ENCODE data around the gene CHST8.

CHST8 gene

DNA sequence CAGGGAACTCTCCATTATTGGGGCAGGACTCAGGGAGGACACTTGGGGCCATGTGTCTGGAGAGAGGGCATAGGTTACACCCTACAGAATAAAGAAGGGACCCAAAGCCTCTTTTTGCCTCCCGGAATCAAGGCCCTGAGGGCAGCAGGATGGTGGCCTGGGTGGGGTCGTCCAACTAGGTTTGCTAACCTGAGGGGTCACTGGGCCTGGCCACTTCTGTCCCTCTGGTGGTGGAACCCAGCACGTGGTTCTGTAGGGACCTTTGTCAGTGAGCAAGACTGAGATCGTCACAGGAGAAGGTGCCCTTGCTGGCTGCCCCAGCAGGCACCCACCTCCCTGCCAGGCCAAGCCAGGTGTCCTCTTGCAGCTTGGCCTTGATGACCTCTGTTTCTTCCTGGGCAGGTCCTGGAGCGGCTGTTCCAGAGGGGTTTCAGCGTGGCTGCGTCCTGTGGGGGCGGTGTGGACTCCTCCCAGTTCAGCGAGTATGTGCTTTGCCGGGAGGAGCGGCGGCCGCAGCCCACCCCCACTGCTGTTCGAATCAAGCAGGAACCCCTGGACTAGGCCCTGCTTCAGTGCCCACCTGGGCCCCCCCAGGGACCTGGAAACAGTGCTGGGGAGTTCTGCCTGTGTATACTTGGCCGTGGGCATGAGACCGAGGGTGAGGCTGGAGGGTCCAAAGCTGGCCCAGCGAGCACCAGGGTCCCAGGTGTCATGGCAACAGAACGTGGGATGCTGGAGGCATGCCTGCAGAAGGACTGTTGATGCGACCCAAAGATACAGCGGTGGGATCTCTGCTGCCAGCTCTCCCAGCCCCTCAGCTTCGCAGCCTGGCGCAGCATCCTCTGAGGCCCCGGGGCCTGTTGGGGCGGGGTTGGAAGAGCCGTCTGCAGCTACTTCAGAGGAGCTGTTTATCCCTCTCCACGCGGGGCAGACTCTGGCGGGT, 190.9 kb downstream of the CHST8 start:
- TF ChIP-seq CREB1 (IDR thresholded peaks at IDR 0.05; ENCODE audit: low read depth) = no peak
- TF ChIP-seq FOXM1 (IDR thresholded peaks at IDR 0.05; ENCODE audit: borderline replicate concordance, low read depth) = no peak
- TF ChIP-seq TAF1 (IDR thresholded peaks at IDR 0.05; ENCODE audit: low read depth) = no peak
- TF ChIP-seq REST (IDR thresholded peaks at IDR 0.05; ENCODE audit: low read depth) = no peak
- no peak for TF ChIP-seq CEBPB (IDR thresholded peaks at IDR 0.05)
- TF ChIP-seq, protein P1, sequence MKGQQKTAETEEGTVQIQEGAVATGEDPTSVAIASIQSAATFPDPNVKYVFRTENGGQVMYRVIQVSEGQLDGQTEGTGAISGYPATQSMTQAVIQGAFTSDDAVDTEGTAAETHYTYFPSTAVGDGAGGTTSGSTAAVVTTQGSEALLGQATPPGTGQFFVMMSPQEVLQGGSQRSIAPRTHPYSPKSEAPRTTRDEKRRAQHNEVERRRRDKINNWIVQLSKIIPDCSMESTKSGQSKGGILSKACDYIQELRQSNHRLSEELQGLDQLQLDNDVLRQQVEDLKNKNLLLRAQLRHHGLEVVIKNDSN (IDR thresholded peaks at IDR 0.05) = no peak
- TF ChIP-seq YY1 (IDR thresholded peaks at IDR 0.05; ENCODE audit: low read depth) = no peak
- no peak for TF ChIP-seq ZBTB7A (IDR thresholded peaks at IDR 0.05; ENCODE audit: low read depth)
- no peak for TF ChIP-seq NFIC (IDR thresholded peaks at IDR 0.05)
- TF ChIP-seq TCF12 (IDR thresholded peaks at IDR 0.05; ENCODE audit: low read depth) = no peak
- TF ChIP-seq EGR1 (IDR thresholded peaks at IDR 0.05) = no peak
- no peak for TF ChIP-seq MAX (IDR thresholded peaks at IDR 0.05)
- no peak for TF ChIP-seq TEAD4 (IDR thresholded peaks at IDR 0.05)
- no peak for TF ChIP-seq EP300 (IDR thresholded peaks at IDR 0.05; ENCODE audit: borderline replicate concordance)
- no peak for TF ChIP-seq RAD21 (IDR thresholded peaks at IDR 0.05; ENCODE audit: low read depth)

DNA sequence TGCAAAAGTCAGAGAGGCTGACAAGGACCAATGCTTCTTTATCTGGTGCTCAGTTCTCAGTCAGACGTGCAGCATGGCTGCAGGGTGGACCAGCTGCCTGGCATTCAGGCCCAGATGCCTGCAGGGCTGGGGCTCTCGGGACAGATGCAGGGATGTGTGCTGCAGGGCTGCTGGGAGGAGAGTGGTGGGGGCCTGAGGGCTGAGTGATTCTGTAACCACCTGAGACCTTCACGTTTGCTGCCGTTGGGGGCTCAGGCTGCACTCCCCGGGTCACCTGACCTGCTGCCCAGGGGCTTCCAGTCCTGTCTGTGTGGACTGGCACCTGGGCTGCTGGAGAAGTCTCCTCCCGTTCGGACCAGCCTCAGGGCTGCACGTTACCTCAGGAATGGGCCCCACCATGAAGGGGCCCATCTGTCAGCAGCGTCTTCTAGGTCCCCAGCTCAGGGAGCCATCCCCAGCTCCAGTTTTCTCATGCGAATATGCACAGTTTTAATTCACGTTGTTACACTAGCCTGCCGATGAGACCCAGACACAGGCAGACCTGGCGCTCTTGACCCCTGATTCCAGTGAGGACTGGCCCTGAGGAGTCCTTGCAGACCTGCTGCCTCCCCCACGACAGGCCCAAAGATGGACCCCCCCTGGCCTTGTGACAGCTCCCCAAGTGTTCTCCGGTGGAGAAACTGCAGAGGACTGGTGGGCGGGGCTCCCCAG, 191.8 kb downstream of the CHST8 start:
- TF ChIP-seq TEAD4 (IDR thresholded peaks at IDR 0.05) (no peak), NFIC (IDR thresholded peaks at IDR 0.05) (no peak), REST (IDR thresholded peaks at IDR 0.05; ENCODE audit: low read depth) (no peak), ZBTB7A (IDR thresholded peaks at IDR 0.05; ENCODE audit: low read depth) (no peak), TAF1 (IDR thresholded peaks at IDR 0.05; ENCODE audit: low read depth) (no peak), TCF12 (IDR thresholded peaks at IDR 0.05; ENCODE audit: low read depth) (no peak), CREB1 (IDR thresholded peaks at IDR 0.05; ENCODE audit: low read depth) (no peak), FOXM1 (IDR thresholded peaks at IDR 0.05; ENCODE audit: borderline replicate concordance, low read depth) (no peak), RAD21 (IDR thresholded peaks at IDR 0.05; ENCODE audit: low read depth) (no peak), EGR1 (IDR thresholded peaks at IDR 0.05) (no peak), EP300 (IDR thresholded peaks at IDR 0.05; ENCODE audit: borderline replicate concordance) (no peak), YY1 (IDR thresholded peaks at IDR 0.05; ENCODE audit: low read depth) (no peak), MAX (IDR thresholded peaks at IDR 0.05) (no peak), CEBPB (IDR thresholded peaks at IDR 0.05) (no peak)
- TF ChIP-seq, protein P1 (IDR thresholded peaks at IDR 0.05) = no peak

- no peak for TF ChIP-seq TCF12 (IDR thresholded peaks at IDR 0.05; ENCODE audit: low read depth)
- no peak for TF ChIP-seq EGR1 (IDR thresholded peaks at IDR 0.05)
- TF ChIP-seq MAX (IDR thresholded peaks at IDR 0.05) = no peak
- TF ChIP-seq TAF1 (IDR thresholded peaks at IDR 0.05; ENCODE audit: low read depth) = no peak
- no peak for TF ChIP-seq CEBPB (IDR thresholded peaks at IDR 0.05)
- no peak for TF ChIP-seq EP300 (IDR thresholded peaks at IDR 0.05; ENCODE audit: borderline replicate concordance)
Observed at GRCh38 chr19:33814181-33815165, 192.7 kb downstream of the CHST8 start.
